ENCODE measurements around the gene EID2B.

Gene EID2B

GRCh38 chr19:39532233-39533002, at the start of gene EID2B:
Gene EID2B (minus strand): TSS chr19:39532852. CDS start chr19:39532802, 50 bp downstream.
- DNase-seq (ENCODE audit: low read depth), result peak; percentile 96

DNA sequence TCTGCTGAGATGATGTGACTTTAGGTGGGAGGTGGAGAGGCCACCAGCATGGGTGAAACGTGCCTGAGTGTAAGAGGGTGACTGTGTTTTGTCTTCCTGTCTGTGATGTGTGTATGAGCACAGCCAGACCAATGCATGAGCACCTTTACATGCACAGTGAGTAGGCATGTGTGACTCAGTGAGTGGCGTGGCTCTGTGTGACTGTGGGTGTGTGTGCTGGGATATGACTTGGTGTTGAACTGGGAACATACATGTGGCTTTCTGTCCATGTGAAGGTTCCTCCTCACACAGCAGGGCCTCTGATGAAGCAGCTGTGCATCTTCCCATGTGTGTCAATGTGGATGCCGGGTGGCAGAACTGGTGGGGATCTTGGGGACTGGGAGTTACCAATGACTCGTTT, 49.8 kb upstream of the EID2B start:
- no peak for DNase-seq (ENCODE audit: low read depth)

DNA sequence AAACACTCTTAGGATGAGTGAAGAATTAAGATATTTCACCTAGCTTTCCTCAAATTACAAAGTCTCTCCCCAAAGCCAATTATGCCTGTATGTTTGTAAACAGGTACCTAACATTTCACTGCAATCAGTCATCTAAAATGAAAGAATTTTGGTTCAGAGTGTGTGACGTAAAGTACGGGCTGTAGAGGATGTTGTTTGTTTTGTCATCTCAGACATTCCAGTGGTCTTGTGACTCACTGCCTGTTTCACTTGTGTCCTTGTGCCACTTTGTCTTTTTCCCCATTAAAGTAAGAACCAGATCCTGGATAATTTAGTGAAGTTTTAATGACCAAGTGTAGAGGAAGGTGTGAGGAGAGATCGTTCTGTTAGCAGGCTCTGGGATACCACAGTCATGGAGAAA, 36.0 kb upstream of the EID2B start:
- DNase-seq (ENCODE audit: low read depth), result no peak

DNA sequence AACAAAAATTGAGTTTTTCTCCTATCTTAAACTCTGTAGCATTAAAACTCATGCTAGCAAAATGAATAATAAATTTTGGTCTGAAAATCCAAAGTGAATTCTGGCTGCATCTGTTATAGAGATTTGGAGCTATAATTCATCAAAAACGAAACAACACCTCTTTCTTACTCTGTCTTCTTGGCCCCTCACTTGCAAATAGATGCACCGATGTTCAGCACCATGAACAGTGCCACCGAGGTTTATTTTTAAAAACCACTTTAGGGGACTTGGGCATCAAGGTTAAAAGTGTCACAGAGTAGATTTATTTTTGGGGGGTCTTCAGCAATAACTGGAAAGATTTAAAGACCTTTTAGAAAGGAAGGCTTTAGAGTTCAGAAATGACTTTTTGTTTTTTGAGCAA, 33.4 kb upstream of the EID2B start:
- DNase-seq (ENCODE audit: low read depth), result no peak

DNA sequence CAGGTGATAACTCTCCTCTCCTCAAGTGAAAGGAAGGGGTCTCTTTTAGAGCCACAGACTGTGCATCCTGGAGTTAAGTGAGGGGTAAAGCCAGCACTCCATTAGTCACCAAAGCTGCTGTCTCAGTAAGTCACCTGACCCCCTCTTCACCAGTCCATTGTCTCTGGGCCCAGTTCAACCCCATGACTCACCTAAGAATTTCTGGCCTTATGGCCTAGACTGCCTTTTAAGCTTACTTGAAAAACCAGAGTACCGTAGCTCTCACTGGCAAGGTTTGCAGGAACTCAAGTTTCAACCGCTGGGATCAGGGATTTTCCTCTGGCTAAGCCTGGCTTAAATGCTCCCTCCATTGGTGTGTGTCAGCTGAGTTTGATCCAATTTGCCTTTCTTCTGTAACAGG, 30.8 kb upstream of the EID2B start:
- no peak for DNase-seq (ENCODE audit: low read depth)

GRCh38 chr19:39558624-39559117, 26.0 kb upstream of the EID2B start:
- DNase-seq (ENCODE audit: low read depth), result no peak

DNA sequence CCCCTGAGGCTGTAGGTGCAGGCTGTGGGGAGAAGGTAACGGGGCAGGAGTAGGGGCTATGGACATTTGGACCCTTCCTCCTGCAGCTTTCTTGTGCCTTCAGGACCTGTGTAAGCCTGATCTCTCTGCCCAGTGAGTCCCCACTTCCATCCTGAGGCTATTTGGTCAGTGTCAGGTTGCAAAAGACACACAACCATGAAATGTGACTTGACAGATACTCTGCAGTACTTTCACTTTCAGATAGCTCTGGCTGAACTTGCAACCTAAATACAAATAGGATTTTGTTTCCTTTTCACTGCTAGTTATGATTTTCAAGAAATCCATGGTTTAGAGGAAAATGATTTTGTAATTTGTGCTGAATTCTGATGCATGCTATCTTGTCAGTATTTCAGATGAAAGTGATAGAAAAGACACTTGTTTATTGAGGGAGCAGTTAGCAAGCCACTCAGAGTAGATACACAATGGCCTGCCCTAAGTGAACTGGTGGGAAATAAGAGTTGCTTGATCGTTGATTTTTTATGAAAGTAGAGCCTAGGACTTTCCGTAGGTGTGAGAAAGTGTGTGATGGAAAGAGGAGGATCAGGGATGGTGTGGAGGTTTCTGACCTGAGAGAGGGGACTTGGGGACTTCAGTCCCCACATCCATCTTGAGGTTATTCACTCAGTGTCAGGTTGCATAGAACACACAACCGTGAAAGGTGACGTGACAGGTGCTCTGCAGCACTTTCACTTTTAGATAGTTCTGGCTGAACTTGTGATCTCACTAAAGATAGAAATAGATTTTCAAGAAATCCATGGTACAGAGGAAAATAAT, 25.4 kb upstream of the EID2B start:
- DNase-seq (ENCODE audit: low read depth), result no peak

DNA sequence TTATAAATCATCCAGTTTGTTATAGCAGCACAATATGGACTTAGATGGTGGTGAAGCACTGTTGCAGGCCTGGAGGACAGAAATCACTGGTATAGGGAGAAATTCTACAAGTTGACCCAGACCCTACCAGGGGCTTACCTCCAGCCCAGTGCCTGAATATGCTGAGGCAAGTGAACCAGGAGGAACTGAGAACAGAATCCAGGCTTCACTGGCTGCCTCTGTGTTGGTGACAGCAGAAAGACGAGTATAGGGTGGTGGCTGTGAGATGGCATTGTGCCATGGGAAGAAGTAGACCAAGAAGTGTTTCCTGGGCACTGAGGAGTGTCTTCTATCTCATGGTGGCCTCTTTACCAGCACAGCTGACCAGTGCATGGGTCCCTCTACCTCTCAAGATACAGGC, 23.2 kb upstream of the EID2B start:
- DNase-seq (ENCODE audit: low read depth), result no peak

DNA sequence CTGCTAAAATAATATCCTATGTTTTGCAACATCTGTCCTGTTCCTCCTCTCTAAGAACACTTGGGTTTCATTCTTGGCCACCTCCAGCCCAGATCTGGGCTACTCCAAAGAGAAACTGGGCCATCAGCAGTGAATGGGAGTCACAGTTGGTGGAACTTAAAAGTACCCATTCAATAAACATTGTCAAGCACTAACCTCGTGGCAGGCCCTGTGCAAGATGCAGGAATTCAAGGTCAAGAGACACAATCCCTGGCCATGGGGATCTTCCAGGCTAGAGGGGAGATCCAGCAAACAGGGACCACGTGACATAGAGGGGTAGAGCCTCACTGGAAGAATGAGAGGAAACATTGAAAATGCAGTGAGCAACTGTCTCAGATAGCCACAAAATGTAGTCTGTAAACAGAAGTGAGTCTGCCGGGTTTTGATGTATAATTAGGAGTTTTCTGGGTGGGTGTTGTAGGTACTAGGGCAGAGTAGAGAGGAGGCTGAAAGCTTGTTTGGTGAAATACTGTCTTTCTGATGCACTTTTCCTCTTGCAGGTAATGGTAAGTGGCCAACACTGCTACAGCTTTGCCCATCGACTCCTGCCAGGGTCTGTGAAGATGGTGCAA, 22.2 kb upstream of the EID2B start:
- DNase-seq (ENCODE audit: low read depth), result no peak

- DNase-seq (ENCODE audit: low read depth), result no peak
These were observed 20.5 kb upstream of the EID2B start for GRCh38 chr19:39553082-39553652.

DNA sequence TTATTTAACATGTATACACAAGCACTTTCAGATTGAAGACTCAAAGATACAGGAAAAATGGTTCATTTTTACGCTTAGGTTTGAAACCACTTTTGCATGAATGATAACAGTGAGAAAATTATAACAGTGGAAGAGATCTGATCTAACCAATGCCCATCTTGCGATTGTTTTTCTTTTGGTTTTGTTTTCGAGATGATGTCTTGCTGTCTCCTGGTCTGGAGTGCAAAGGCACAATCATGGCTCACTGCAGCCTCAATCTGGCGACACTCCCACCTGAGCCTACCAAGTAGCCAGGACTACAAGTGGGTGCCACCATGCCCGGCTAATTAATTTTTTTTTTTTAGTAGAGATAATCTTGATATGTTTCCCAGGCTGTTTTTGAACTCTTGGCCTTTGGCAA, 17.5 kb upstream of the EID2B start:
- no peak for DNase-seq (ENCODE audit: low read depth)

DNA sequence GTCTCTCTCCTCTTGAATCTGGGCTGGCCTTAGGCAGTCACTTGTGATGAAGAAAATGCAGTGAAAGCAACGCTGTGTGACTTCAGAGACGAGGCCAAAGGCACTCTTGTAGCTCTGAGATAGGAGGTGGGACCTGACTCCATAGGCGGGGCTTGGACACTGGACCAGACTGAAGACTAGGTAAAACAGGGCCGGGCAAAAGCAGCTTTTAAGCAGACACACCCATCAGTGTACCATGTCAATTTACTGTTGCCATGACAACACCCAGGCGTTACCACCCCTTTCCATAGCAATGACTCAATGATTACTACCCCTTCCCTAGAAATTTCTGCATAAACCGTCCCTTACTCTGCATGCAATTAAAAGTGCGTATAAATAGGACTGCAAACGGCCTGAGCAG, 13.9 kb upstream of the EID2B start:
- DNase-seq (ENCODE audit: low read depth), result no peak

GRCh38 chr19:39544911-39545310, 12.3 kb upstream of the EID2B start:
- no peak for DNase-seq (ENCODE audit: low read depth)

GRCh38 chr19:39544226-39544903, 11.7 kb upstream of the EID2B start:
- DNase-seq (ENCODE audit: low read depth), result no peak

GRCh38 chr19:39543477-39543857, 10.8 kb upstream of the EID2B start:
- no peak for DNase-seq (ENCODE audit: low read depth)

GRCh38 chr19:39542206-39542605, 9.6 kb upstream of the EID2B start:
- no peak for DNase-seq (ENCODE audit: low read depth)

GRCh38 chr19:39540333-39540673, 7.7 kb upstream of the EID2B start:
- no peak for DNase-seq (ENCODE audit: low read depth)

GRCh38 chr19:39539518-39540332, 7.1 kb upstream of the EID2B start, which contains the start of gene EID2:
Gene EID2 (minus strand): TSS chr19:39540161. CDS start chr19:39540079, 82 bp downstream.
- DNase-seq (ENCODE audit: low read depth), result peak; percentile 90

DNA sequence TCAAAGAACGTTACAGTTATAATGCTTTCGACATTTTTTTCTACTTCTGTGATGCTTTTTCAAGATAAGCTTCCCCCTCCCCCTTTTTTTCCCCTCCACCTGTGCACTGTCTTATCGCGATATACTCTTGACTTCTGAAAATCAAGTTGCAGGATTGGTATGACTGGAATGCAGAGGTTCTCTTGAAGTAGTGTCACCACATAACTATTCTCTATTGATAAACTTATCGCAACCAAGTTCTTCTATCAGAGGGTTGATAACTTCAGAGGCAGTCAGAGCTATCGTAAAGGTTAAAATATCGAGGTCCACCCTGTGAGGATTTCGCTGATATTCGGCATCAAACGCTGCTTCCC, 6.5 kb upstream of the EID2B start:
- DNase-seq (ENCODE audit: low read depth), result no peak

DNA sequence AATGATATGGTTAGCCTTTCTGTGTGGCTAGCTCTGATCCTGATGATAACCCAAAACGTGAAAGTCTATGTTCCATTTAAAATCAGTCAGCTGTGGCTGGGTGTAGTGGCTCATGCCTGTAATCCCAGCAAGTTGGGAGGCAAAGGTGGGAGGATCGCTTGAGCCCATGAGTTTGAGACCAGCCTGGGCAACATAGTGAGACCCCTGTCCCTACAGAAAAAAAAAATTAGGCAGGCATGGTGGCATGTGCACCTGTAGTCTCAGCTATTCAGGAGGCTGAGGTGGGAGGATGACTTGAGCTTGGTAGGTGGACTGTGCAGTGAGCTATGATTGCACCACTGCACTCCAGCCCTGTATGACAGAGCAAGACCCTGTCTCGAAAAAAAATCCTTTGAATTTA, 1.1 kb upstream of the EID2B start:
- no peak for DNase-seq (ENCODE audit: low read depth)

- DNase-seq (ENCODE audit: low read depth), result no peak
These were observed 406 bp upstream of the EID2B start for GRCh38 chr19:39533003-39533512.
